HG03175 (cell line): ENCODE data around the gene BCAP29.
A peak's percentile ranks its signal among the peaks of the same experiment; 100 is the strongest.
"Not testable (repeated sequence)": the region's sequence is repeated elsewhere in the genome, so short reads cannot be mapped to it uniquely, and the experiment has no call there.

ENCODE experiments used
- ATAC-seq: cut with Tn5 transposase; IDR thresholded peaks from one replicate; pipeline ENCODE4 v1.9.1; 2021; ENCODE audit warnings: mild to moderate bottlenecking, moderate library complexity; ENCODE audit not compliant: unreplicated experiment

The BCAP29 gene

DNA sequence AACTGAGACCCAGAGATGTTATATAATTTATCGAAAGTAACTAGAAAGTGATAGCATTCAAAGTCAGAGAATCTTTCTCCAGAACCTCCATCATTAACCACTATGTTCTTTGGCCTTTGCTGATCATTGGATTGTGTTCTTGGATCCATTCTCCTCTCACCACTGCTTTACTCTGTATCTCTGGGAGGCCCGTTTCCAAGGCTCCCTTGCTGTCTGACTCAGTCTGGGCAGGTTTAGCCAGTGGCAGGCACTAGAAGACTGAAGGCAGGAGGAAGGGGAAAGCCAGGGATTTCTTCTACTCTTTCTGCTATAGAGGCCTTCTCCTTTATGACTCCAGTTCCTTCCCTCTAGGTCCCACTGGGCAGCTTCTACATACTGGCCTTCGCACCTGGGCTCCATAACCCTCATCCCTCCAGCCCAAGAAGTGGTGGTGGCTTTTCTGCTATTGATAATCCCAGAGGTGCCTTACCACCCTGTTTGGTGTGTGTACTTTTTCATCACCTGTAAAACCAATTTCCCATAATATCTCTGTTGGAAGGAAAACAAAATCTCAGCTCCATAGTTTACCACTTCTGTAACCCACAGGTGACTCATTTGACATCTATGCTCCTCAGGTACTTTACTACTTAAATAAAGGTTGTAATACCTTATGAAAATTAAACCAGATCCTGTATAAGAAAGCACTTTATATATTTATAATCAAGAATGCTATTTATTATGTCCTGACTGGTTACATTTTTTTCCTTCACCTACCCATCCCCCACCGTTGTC is 36.0 kb downstream of the BCAP29 start:
- no peak for ATAC-seq

DNA sequence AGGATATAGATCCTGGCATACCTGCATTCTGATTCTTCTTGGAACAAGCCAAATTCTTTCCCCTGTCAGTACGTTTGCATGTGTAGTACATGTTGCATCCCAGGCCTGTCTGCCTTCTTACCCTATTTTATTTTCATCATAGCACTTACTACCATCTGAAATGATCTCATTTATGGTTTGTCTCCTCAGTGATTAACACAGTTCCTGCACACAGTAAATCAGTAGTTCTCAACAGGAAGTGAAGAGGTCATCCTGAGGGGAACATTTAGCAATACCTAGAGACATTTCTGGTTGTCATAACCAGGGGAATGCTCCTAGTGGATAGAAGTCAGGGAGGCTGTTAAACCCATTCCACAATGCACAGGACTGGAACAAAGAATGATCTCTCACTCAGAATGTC is 42.4 kb downstream of the BCAP29 start:
- no peak for ATAC-seq

DNA sequence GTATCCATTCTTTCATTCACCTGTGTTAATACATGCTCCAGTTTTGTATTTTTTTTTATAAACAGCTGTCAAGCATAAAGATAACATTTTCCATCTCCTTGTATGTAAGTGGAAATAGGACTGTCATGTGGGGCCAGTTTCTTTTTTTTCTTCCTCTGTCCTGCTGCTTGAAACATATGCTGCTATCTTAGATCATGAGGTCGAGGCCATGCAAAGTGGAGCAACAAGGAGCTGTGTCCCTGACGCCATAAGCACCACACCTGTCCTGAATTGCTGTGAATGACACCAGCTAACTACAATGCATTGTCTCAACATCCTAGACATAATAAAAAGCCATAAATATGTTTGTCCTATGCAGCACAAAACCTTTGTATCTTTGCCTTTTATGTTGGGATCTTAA is 42.8 kb downstream of the BCAP29 start:
- no peak for ATAC-seq

DNA sequence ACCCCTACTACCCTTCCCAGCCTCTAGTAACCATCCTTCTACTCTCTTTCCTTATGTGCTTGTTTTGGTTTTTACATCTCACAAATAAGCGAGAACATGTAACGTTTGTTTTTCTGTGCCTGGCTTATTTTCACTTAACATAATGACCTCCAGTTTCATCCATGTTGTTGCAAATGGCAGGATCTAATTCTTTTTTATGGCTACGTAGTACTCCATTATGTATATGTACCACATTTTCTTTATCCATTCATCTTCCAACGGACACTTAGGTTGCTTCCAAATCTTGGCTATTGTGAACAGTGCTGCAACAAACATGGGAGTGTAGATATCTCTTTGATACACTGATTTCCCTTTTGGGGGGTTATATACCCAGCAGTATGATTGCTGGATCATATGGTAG is 47.0 kb downstream of the BCAP29 start:
- no peak for ATAC-seq

DNA sequence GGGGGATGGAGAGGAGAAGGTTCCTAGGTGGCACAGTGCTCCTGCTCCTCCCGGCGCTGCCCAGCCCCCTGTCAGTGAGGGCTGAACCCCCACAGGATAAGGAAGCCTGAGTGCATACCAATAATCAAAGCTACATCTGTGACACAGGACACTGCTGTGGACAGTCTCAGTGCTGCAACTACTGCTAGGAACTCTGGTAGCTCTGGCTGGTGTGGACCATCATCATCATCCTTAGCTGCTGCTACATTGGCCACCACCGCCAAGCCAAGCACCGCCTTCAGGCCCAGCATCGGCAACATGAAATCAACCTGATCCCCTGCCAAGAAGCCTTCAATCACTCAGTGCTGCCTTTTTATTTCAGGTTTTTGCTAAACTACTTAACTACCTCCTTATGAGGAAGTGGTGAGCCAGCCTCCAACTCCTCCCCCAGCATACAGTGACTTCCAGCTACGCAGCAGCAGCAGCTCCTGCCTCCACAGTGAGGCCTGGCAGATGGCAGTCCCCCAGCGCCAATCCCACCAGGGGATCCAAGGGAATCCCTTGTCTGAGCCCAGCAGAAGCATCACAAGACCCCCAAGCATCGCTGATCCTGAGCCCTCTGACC is 48.5 kb downstream of the BCAP29 start:
- no peak for ATAC-seq

DNA sequence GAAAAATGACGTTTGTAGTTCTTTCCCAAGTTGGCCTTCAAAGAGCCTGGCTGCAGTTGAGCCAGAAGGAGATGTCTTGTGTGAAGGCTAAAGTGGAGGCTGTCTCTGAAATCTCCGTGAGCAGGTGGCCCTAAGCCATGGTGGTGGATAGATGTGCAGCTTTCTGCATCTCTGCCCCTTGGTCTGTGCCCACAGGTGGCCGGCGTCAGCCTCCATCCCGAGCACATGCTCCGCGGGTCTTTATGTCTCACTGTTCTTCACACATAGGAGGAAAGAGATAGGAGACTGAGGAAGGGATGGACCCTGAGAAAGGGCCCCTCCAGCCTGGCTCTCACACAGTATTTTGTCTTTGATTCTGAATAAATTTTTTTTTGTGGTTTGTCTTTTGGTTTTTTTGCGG is 50.3 kb downstream of the BCAP29 start:
- no peak for ATAC-seq

DNA sequence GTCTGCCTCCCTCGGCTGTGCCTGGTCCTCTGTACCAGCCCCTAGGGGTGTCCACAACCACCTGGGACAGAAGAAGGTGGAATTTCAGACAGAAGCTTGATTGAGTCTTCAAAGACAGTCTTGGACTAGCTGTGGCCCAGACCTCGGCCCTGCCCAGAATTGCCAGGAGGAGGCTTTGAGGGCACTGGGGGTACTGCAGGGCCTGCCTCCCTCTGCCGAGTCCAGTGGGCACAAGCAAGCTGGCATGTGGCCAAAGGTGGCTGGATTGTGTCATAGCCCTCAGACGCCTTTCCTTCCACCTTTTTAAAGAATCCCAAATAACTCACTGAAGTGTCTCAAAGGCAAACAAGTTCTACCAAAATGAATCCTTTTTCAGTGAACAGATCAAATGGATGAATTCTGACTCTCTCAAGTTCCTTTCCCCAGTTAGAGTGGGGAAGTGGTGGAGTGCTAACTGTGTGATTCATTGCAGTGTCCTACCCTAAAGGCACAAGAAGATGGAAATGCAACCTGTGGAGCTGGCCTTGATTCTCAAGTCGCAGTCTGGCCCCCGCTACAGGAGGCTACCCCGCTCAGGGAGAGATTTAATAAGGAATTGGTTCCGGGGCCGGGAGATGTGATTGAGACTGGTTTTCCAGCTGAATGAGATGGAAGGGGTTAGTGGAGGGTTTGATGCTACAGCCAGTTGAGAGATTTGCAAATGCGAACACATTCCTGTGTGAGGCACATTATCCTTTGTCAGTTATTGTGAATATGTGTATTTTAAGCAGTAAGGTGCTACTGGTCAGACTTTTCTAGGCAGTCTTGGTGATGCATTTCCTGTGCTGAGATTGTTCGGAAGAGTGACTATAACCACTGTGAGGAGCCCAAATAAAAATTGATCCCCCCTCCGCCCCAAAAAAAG is 51.8 kb downstream of the BCAP29 start:
- no peak for ATAC-seq

DNA sequence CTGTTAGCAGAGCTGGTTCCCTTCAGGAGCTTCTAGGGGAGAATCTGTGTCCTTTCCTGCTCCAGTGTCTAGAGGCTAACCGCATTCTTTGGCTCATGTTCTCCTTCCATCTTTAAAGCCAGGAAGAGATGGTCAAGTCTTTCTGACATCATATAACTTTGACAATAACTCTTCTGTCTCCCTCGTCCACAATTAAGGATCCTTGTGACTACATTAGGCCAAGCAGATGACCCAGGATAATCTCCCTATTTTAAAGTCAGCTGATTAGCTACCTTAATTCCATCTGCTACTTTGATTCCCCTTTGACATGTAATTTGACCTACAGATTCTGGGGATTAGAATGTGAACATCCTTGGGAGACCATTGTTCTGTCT is 52.4 kb downstream of the BCAP29 start:
- ATAC-seq: no peak

DNA sequence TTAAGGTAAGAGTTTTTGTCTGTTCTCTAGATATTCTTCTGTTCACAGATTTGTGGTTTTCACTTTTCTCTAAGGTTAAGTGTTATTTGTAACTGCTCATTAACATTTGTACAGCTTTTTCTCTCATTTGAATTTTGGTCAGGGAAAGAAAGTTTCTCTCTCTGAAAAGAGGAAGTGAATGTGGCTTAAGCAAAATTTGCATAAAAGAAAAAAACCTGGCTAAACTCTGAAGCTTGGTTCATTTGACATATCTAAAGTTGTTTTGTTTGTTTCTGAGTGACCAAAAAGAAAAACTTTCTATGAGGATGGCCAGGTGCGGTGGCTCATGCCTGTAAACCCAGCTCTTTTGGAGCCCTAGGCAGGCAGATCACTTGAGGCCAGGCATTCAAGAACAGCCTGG is 58.5 kb downstream of the BCAP29 start:
- ATAC-seq: peak; percentile 94

DNA sequence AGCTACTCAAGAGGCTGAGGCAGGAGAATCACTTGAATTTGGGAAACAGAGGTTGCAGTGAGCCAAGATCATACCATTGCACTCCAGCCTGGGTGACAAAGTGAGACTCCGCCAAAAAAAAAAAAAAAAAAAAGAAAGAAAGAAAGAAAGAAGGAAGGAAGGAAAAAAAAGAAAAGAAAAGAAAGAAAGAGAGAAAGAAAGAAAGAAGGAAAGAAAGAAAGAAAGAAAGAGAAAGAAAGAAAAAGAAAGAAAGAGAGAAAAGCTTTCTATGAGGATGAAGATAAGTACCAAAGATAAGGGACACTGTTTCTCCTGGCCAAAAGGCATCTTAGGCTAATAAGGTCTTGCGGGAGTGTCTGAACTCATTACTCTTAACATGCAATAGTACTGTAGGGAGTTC is 59.0 kb downstream of the BCAP29 start:
- not testable (repeated sequence) for ATAC-seq

DNA sequence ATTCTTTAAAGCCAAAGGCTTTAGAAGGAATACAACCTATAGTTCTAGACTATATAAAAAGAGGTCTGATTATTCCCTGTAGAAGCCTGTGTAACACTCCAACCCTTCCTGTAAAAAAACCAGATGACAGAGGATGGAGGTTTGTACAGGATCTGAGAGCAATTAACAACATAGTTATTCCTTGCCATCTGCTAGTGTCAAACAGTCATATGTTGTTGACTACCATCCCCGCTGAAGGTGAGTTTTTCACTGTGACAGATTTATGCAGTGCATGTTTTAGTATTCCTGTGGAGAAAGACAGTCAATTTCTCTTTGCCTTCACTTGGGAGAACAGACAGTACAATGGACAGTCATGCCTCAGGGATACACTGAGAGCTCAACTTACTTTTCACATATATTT is 61.6 kb downstream of the BCAP29 start:
- ATAC-seq: no peak

DNA sequence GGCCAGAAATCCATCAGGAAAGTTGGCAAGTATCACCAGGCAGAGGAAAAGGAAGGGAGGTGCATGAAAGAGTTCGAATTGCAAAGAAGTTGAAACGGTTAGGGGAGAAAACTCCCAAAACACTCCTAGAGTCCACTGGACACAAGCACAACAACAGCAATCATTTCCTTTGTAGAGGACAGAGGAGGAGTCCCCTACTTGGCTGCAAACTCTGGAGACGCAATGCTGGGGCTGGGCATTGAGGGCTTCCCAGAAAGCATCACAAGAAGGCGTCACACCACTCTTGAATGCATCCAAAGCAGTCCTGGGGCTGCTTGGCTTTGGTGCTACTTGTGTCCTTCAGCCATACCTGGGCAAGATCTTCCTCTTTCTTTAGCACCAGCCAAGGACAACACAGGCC is 62.5 kb downstream of the BCAP29 start:
- ATAC-seq: no peak

DNA sequence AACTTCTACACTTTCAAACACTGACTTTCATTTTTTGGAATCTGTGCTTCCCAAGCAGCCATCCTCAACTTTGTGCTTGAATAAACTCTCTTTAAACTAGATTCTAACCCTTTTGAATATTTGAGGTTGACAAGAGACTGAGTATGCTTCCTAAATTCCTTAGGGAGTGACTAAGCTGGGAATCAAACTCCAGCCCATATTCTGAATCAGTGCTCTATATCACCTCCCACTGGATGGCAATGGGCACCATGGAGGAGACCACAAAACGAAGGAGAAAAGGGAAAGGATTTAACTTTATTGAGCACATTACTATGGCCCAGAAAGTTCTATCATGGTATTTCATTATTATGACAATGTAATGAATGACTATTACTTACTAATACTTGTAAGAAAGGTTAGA is 63.4 kb downstream of the BCAP29 start:
- ATAC-seq: no peak

DNA sequence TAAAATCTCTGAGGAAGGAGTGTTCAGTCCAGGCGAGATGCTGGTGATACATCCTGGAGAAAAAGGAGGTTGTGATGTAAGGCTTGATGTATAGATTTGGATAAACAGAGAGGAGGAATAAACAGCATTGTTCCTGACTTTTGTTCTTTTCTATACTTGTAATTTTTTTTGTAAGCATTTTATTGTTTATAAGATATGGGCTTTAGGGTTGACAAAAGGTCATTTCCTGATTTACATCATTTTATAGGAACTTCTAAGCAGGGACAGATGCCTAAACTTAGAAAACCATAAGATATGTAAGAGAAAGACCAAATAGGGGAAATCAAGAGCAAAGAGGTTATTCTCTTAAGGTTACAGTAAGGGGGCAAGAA is 63.9 kb downstream of the BCAP29 start:
- ATAC-seq: no peak

DNA sequence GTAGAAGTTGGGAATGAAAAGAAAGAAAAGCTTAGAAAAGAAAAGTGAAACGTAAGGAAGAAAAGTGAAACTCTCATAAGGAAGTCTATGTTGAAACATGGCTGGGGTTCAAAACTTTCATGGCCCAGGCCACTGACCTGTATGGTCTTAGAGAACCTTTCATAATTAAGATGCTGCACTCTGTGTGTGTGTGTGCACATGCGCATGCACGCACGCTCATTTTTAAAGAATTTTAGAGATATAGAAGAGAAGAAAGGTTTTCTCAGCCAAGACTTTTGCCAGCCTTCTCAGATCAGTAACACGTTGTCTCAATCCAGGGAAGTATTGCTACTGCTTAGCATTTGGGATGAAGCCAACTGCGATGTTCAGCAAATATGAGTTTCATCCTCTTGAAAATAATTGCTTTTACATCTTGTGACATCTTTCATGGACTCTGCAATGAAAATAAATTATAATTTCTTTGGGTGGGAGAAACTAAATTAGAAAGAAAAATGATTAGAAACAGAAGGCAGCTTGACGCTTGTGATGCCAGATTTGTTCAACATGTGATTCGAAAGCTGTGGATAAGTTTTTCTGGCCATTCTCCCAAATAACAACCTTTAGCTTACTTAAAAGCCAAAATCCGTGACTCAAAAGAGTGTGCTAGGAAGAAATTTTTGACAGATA is 64.4 kb downstream of the BCAP29 start:
- ATAC-seq: no peak

DNA sequence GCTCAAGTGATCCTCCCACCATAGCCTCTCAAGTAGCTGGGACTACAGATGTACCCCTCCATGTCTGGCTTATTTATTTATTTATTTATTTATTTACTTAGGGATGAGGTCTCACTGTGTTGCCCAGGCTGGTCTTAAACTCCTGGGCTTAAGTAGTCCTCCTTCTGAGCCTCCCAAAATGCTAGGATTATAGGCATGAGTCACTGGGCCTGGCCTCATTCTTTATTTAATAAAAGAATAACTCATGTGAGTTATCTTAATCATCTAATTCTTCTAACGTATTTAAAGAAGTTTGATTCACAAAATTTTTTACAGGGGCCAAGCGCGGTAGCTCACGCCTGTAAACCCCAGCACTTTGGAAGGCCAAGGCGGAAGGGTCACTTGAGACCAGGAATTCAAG is 72.6 kb downstream of the BCAP29 start:
- ATAC-seq: no peak

DNA sequence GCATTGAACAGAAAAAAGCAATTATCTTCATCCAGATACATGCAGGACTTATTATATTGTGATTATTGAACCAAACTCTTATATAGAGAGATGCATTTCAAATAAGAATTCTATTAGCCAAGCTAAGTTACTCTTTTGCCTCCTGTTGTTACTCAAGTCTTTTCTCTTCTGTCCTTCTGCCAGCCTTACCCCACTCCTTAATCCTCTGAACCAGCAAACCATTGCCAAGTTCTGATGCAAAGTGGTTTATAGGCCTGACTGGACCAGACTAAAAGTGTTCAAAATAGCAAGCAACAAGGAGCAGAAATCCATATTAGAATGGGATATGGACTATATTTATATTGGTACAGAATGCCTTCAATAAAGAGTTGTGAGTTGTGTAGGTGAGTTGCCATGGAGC is 78.4 kb downstream of the BCAP29 start:
- ATAC-seq: no peak

DNA sequence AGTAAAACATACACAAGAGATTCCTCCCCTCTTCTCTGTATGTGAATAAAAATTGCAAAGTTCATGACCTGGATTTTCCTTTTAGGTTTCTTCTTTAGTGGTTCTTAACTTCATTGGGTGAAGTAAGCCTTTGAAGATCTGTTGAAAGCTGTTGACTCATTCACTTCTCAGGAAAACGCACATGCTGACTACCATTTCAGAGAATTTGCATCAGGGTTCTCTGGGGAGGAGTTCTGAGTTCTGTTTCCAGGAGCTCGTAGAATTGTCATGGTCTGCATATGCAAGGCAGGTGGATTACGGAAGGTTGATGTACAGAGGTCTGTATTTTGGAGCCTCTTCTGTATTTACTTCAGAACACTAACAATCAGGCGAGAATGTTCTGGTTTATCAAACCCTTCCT is 79.6 kb downstream of the BCAP29 start:
- ATAC-seq: no peak

DNA sequence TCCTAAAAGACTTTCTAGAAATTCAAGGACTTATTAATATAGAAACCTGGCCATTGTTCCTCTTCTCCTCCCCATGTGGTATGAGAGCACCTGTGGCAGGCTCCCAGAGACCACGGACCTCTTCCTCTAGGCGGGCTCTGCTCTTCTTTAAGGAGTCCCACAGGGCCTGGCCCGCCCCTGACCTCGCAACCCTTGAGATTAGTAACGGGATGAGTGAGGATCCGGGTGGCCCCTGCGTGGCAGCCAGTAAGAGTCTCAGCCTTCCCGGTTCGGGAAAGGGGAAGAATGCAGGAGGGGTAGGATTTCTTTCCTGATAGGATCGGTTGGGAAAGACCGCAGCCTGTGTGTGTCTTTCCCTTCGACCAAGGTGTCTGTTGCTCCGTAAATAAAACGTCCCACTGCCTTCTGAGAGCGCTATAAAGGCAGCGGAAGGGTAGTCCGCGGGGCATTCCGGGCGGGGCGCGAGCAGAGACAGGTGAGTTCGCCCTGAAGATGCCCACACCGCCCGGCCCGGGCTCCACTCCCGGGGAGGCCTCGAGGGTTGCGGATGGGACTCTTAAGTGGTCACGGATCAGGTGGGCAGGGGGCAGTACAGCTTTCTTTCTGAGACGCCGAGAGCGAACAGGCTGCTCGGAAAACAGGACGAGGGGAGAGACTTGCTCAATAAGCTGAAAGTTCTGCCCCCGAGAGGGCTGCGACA is 80.5 kb downstream of the BCAP29 start, which contains the start of gene SLC26A4:
SLC26A4 (plus strand) TSS at position 448 of the 700 bp plus-strand sequence. CDS start 814 bp downstream, outside the sequence.
- peak; percentile 51 for ATAC-seq

DNA sequence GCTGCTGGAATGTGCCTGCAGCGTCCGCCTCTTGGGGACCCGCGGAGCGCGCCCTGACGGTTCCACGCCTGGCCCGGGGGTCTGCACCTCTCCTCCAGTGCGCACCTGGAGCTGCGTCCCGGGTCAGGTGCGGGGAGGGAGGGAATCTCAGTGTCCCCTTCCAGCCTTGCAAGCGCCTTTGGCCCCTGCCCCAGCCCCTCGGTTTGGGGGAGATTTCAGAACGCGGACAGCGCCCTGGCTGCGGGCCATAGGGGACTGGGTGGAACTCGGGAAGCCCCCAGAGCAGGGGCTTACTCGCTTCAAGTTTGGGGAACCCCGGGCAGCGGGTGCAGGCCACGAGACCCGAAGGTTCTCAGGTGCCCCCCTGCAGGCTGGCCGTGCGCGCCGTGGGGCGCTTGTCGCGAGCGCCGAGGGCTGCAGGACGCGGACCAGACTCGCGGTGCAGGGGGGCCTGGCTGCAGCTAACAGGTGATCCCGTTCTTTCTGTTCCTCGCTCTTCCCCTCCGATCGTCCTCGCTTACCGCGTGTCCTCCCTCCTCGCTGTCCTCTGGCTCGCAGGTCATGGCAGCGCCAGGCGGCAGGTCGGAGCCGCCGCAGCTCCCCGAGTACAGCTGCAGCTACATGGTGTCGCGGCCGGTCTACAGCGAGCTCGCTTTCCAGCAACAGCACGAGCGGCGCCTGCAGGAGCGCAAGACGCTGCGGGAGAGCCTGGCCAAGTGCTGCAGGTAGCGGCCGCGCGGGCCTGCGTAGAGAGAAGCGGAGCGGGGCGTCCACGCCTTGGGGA is 81.2 kb downstream of the BCAP29 start:
- ATAC-seq: peak; percentile 53
